NT2/D1 (cell line): ENCODE results near the gene UNC45B.
"Not testable (repeated sequence)": the region's sequence is repeated elsewhere in the genome, so short reads cannot be mapped to it uniquely, and the experiment has no call there.

ENCODE experiments used
- DNase-seq: peaks from one replicate; pipeline ENCODE4 v3.0.0-alpha.2; 2011; ENCODE audit warnings: low read depth, low spot score
- H3K27me3 ChIP-seq: 2 replicates; pipeline ENCODE4 v1.6.0; 2011; ENCODE audit warnings: mild to moderate bottlenecking; ENCODE audit not compliant: insufficient read length, insufficient read depth
- H3K36me3 ChIP-seq: 2 replicates; pipeline ENCODE4 v1.6.1; 2011; ENCODE audit warnings: mild to moderate bottlenecking, low read length, mixed read lengths; ENCODE audit not compliant: insufficient read depth, insufficient read length
- H3K4me1 ChIP-seq: 2 replicates; pipeline ENCODE4 v1.5.1; 2011; ENCODE audit not compliant: insufficient read depth, insufficient read length
- H3K4me3 ChIP-seq: 2 replicates; pipeline ENCODE4 v1.5.1; 2011; ENCODE audit warnings: low read depth; ENCODE audit not compliant: insufficient read length
- H3K9ac ChIP-seq: 2 replicates; pipeline ENCODE4 v1.6.0; 2011; ENCODE audit warnings: low read depth; ENCODE audit not compliant: insufficient read length
- H3K9me3 ChIP-seq: 2 replicates; pipeline ENCODE4 v1.5.1; 2011; ENCODE audit warnings: mild to moderate bottlenecking, low read length; ENCODE audit not compliant: insufficient read depth
- SUZ12 ChIP-seq: IDR thresholded peaks from 2 replicates; pipeline ENCODE4 v1.6.1; 2011; ENCODE audit not compliant: insufficient read length, insufficient read depth; ENCODE audit errors: extremely low read depth
- YY1 ChIP-seq: IDR thresholded peaks from 2 replicates; pipeline ENCODE4 v1.6.1; 2011; ENCODE audit not compliant: insufficient read length, insufficient read depth
- ZNF274 ChIP-seq: IDR thresholded peaks from 2 replicates; pipeline ENCODE4 v1.6.1; 2011; ENCODE audit warnings: mild to moderate bottlenecking, low read depth, low read length

Gene UNC45B

DNA sequence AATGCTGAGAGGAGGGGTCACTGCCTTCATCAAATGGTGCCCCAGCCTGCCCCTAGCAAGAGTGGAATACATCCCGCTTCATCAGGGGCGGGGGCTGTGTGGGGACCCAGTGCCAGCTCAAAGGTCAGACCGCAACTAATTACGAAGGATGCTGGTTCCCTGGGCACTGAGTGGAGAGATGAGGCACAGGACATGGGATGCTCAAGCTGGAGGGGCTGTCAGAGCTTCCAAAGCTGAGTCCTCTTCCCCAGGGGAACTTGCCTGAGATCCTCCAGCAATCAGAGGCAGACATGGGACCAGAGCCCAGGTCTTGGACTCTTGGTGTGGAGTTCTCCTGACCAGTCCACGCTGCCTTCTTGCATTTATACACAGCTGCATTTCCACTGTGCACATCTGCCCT lies 18.9 kb downstream of the UNC45B start:
- Histone ChIP-seq H3K9me3 (no peaks in the 10 kb centered on the region), H3K4me3 (no peak overlapping the region), H3K9ac (no peak overlapping the region), H3K27me3 (no peaks in the 10 kb centered on the region), H3K4me1 (no peaks in the 10 kb centered on the region), H3K36me3 (no peaks in the 10 kb centered on the region)
- TF ChIP-seq SUZ12: no peak
- TF ChIP-seq YY1: no peak
- no peak for TF ChIP-seq ZNF274
- no peak for DNase-seq

DNA sequence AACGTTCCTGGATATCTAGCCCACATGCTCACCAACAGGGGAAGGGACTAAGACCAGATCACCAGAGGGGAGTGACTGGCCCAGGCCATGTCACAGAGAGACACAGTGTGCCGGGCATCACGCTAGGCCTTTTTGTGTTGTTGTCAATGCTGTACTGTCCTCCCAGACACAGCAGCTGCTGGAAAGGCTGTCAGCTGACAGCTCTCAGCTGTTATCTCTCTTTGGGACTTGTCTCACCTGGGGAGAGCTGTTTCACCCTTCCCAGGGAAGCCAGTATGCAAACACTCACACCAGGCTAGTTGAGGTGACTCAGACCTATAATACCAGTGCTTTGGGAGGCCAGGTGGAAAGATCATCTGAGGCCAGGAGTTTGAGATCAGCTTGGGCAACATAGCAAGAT lies 19.4 kb downstream of the UNC45B start:
- H3K36me3 ChIP-seq: no peaks in the 10 kb centered on the region
- TF ChIP-seq ZNF274 (no peak), YY1 (no peak), SUZ12 (no peak)
- DNase-seq: no peak
- no peaks in the 10 kb centered on the region for H3K9me3 ChIP-seq
- no peaks in the 10 kb centered on the region for H3K4me1 ChIP-seq
- no peak overlapping the region for H3K4me3 ChIP-seq
- no peak overlapping the region for H3K9ac ChIP-seq
- no peaks in the 10 kb centered on the region for H3K27me3 ChIP-seq

DNA sequence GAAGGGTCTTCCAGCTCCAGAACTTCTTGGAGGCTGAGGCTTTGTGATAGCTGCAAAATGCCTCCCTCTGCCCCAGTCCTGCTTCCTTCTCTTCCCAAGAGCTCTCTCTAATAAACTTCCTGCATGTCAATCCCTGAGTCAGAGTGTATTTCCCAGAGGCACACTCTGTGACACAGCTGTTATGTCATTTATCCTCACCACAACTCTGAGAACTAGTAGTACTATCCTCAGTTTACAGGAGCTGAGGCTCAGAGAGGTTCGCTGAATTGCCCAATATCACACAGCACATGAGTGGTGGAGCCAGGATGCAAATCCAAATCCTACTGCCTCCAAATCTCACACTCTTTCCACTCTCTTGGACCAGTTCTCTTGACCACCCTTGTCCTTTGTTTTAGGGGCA lies 20.0 kb downstream of the UNC45B start:
- no peak overlapping the region for H3K9ac ChIP-seq
- TF ChIP-seq YY1: no peak
- TF ChIP-seq ZNF274: no peak
- TF ChIP-seq SUZ12: no peak
- DNase-seq: no peak
- H3K27me3 ChIP-seq: no peaks in the 10 kb centered on the region
- no peaks in the 10 kb centered on the region for H3K4me1 ChIP-seq
- H3K36me3 ChIP-seq: no peaks in the 10 kb centered on the region
- no peaks in the 10 kb centered on the region for H3K9me3 ChIP-seq
- H3K4me3 ChIP-seq: no peak overlapping the region

DNA sequence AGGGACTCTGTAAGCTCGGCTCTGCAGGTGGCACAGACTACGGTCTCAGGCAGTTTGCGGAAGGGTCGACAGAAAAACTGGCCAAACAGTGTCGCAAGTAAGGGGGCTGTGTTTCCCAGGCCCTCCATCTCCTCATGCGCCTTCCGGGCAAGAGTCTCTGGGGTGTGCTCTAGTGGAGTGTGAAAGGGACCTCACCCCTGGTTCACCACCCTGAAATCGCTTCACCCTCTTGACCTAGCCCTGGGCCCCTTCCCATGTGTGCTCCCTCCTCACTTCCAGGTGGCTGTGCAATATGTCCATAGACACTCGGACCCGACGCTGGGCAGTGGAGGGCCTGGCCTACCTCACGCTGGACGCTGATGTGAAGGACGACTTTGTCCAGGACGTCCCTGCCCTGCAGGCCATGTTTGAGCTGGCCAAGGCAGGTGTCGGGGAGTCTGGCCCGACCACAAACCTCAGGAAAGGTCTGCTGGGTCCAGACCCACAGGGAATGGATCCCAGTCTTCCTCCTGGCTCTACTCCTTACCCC lies 22.3 kb downstream of the UNC45B start:
- no peaks in the 10 kb centered on the region for H3K27me3 ChIP-seq
- H3K9ac ChIP-seq: no peak overlapping the region
- no peaks in the 10 kb centered on the region for H3K9me3 ChIP-seq
- no peaks in the 10 kb centered on the region for H3K4me1 ChIP-seq
- H3K36me3 ChIP-seq: no peaks in the 10 kb centered on the region
- H3K4me3 ChIP-seq: no peak overlapping the region
- DNase-seq: no peak
- TF ChIP-seq YY1: no peak
- TF ChIP-seq SUZ12: no peak
- TF ChIP-seq ZNF274: no peak

- DNase-seq: no peak
- TF ChIP-seq ZNF274 (no peak), YY1 (no peak), SUZ12 (no peak)
- Histone ChIP-seq H3K4me1 (no peaks in the 10 kb centered on the region), H3K4me3 (no peak overlapping the region), H3K9ac (no peak overlapping the region), H3K27me3 (no peaks in the 10 kb centered on the region), H3K36me3 (no peaks in the 10 kb centered on the region), H3K9me3 (no peaks in the 10 kb centered on the region)
Observed at GRCh38 chr17:35170968-35171771, 23.6 kb downstream of the UNC45B start.

- H3K9ac ChIP-seq: no peak overlapping the region
- no peaks in the 10 kb centered on the region for H3K27me3 ChIP-seq
- no peaks in the 10 kb centered on the region for H3K9me3 ChIP-seq
- H3K4me3 ChIP-seq: no peak overlapping the region
- no peak for DNase-seq
- H3K36me3 ChIP-seq: no peaks in the 10 kb centered on the region
- no peak for TF ChIP-seq YY1
- no peak for TF ChIP-seq ZNF274
- no peak for TF ChIP-seq SUZ12
- no peaks in the 10 kb centered on the region for H3K4me1 ChIP-seq
Observed at GRCh38 chr17:35171834-35172233, 24.2 kb downstream of the UNC45B start.

DNA sequence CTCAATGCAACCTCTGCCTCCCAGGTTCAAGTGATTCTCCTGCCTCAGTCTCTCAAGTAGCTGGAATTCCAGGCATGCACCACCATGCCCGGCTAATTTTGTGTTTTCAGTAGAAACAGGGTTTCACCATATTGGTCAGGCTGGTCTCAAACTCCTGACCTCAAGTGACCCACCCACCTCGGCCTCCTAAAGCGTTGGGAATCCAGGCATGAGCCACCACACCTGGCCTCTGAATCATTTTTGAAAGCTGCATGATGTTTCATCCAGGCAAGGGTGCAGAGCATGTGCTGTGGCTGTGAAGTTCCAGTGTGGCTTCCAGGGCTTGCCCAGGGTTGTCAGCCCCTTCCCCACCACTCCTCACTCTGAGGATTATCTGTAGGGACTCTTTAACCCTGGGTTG lies 24.7 kb downstream of the UNC45B start:
- H3K9ac ChIP-seq, DNase-seq, H3K36me3 ChIP-seq, H3K4me1 ChIP-seq, H3K9me3 ChIP-seq, H3K4me3 ChIP-seq, H3K27me3 ChIP-seq: not testable (repeated sequence)

GRCh38 chr17:35174835-35175334 lies 27.3 kb downstream of the UNC45B start:
- Histone ChIP-seq H3K4me1 (no peaks in the 10 kb centered on the region), H3K4me3 (no peak overlapping the region), H3K36me3 (no peaks in the 10 kb centered on the region), H3K9me3 (no peaks in the 10 kb centered on the region), H3K27me3 (no peaks in the 10 kb centered on the region), H3K9ac (no peak overlapping the region)
- DNase-seq: no peak
- TF ChIP-seq ZNF274 (no peak), YY1 (no peak), SUZ12 (no peak)
